ENCODE measurements around the gene TSPYL1. TPM values are rescaled to one million over a fixed set of nuclear protein-coding genes. Genes with fewer than 3 reads are reported as not detected.
A peak's percentile ranks its signal among the peaks of the same experiment; 100 is the strongest.

TSPYL1 gene
- total RNA-seq, 4 donors from 2014 or later: 87.6 to 169 (median 123) TPM

DNA sequence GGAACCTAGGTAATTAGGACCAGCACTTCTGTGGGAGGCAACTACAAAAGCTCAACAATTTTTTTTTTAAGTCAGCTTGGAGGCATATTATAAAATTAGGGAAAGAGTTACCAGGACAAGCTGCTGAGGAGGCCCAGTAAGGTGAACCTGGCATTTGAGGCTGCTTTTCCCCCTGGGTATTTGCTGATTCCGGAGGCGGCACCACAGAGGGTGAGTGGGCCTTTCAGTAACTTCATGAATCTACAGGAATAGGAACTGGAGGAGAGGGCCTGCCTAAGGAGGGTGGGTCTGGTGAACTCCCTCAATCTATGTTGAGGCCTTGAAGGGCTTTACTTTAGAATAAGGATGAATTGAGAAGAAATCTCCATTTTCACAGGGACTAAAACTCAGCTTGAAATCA lies 40.5 kb downstream of the TSPYL1 start:
- intact Hi-C loops (cut with DNase I): no loop called here
- no peak for TF ChIP-seq POLR2A (IDR thresholded peaks at IDR 0.05)
- TF ChIP-seq, protein P1, sequence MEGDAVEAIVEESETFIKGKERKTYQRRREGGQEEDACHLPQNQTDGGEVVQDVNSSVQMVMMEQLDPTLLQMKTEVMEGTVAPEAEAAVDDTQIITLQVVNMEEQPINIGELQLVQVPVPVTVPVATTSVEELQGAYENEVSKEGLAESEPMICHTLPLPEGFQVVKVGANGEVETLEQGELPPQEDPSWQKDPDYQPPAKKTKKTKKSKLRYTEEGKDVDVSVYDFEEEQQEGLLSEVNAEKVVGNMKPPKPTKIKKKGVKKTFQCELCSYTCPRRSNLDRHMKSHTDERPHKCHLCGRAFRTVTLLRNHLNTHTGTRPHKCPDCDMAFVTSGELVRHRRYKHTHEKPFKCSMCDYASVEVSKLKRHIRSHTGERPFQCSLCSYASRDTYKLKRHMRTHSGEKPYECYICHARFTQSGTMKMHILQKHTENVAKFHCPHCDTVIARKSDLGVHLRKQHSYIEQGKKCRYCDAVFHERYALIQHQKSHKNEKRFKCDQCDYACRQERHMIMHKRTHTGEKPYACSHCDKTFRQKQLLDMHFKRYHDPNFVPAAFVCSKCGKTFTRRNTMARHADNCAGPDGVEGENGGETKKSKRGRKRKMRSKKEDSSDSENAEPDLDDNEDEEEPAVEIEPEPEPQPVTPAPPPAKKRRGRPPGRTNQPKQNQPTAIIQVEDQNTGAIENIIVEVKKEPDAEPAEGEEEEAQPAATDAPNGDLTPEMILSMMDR (IDR thresholded peaks at IDR 0.05): no peak
- Histone ChIP-seq H3K27me3 (no peaks in the 10 kb centered on the region), H3K4me1 (no peaks in the 10 kb centered on the region), H3K27ac (no peak overlapping the region), H3K9me3 (no peaks in the 10 kb centered on the region), H3K4me3 (replicated peaks in 1 of 3) (no peak overlapping the region), H3K36me3 (no peaks in the 10 kb centered on the region)
- no peak for DNase-seq
- WGBS, 2 donors: 93 to 97% methylated on average over 2 of the region's 2 CpGs

DNA sequence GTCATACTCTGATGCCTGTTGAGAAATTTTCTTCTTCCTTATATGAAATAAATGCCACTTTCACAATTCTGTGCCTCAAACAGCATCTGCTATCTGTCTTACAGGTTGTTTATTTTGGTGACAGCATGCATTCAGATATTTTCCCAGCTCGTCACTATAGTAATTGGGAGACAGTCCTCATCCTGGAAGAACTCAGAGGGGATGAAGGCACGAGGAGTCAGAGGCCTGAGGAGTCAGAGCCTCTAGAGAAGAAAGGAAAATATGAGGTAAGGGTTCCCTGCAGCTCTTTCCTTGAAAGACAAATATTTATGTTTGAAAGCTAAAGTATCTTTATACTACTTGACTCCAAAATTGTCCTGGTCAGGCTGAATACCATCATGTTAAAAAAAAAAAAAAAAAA lies 41.6 kb downstream of the TSPYL1 start:
- intact Hi-C loops (cut with DNase I): no loop called here
- 96 to 97% methylated on average over 2 of the region's 2 CpGs for WGBS, 2 donors
- H3K4me1 ChIP-seq: no peaks in the 10 kb centered on the region
- H3K36me3 ChIP-seq: no peaks in the 10 kb centered on the region
- no peaks in the 10 kb centered on the region for H3K9me3 ChIP-seq
- DNase-seq: no peak
- no peaks in the 10 kb centered on the region for H3K27me3 ChIP-seq
- H3K4me3 ChIP-seq (replicated peaks in 1 of 3): no peak overlapping the region
- H3K27ac ChIP-seq: no peak overlapping the region
- TF ChIP-seq POLR2A (IDR thresholded peaks at IDR 0.05): no peak
- TF ChIP-seq, protein P1 (IDR thresholded peaks at IDR 0.05): no peak

DNA sequence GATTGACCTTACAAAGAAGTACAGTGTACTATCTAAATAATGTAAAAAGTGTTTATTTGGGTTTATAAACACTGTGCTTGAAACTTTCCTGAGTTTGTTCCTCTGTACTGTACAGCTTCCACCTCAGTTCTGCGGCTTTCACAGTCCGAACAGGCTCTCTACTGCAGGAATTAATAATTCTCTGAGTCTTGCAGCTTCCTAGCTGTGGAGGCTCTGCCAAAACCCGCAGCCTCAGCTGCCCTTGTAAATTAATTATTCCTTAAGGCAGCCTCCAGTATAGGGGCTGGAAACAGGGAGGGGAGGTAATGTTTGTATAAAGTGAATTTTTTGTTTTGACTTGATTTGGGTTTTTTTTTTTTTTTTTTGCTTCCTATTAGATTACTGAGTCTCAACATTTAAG lies 45.0 kb downstream of the TSPYL1 start:
- DNase-seq: no peak
- 81 to 88% methylated on average over 3 of the region's 3 CpGs for WGBS, 2 donors
- Histone ChIP-seq H3K36me3 (no peaks in the 10 kb centered on the region), H3K4me1 (no peaks in the 10 kb centered on the region), H3K9me3 (no peaks in the 10 kb centered on the region), H3K4me3 (replicated peaks in 1 of 3) (no peak overlapping the region), H3K27ac (no peak overlapping the region), H3K27me3 (no peaks in the 10 kb centered on the region)
- intact Hi-C loops (cut with DNase I): no loop called here
- TF ChIP-seq, protein P1 (IDR thresholded peaks at IDR 0.05): no peak
- no peak for TF ChIP-seq POLR2A (IDR thresholded peaks at IDR 0.05)

DNA sequence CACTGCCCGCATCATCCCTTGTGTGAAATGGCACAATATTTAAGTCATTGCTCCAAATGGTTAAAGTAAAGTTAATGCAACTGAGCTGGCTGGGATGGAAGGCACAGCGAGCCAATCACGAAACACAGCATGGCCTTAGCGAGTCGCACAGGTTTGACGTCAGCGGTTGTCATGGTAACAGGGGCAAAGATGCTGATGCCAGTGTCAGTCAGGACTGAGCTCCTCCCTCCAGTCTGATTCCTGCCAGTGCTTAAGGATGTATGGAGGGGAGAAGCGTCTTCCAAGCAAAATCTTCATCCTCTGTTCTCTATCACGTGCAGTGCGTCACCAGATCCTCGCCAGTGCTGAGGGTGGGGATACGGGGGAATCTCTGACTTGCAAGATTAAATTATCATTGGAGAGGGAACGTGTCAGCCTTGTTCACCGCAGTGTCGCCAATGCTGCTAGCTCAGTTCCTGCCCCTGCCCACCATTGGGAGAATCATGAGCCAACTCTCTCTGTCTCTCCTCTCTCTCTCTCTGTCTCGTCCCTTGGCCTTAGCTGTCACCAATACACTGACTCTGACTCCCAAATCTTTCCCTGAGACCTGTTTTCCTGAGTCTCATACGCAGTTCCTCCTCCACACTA lies 50.3 kb downstream of the TSPYL1 start:
- TF ChIP-seq, protein P1 (IDR thresholded peaks at IDR 0.05): no peak
- TF ChIP-seq POLR2A (IDR thresholded peaks at IDR 0.05): no peak
- H3K4me3 ChIP-seq (replicated peaks in 1 of 3): no peak overlapping the region

More for the DNA sequence above, 50.3 kb downstream of the TSPYL1 start:
- Histone ChIP-seq H3K27ac (no peak overlapping the region), H3K36me3 (no peaks in the 10 kb centered on the region), H3K9me3 (no peaks in the 10 kb centered on the region), H3K4me1 (no peaks in the 10 kb centered on the region), H3K27me3 (no peaks in the 10 kb centered on the region)
- 76 to 80% methylated on average over 17 of the region's 17 CpGs for WGBS, 2 donors
- intact Hi-C loops (cut with DNase I): no loop called here
- DNase-seq: peak; percentile 37 to 46

Other genes with a start within 250 kb of the TSPYL1 start
- gene FRK, start 219.0 kb downstream of the TSPYL1 start, total RNA-seq: 1 to 10 TPM; 1.2 to 3.5 (median 2.4) TPM
- 10 to 100 TPM; 17.5 to 35.7 (median 22.1) TPM for gene NT5DC1, start 179.1 kb downstream of the TSPYL1 start, total RNA-seq
- under 1 TPM in 1 of 4 donors, not detected in 3; 0.78 TPM for gene COL10A1, start 153.8 kb downstream of the TSPYL1 start, total RNA-seq
- gene TSPYL4, start 25.9 kb downstream of the TSPYL1 start, total RNA-seq: 10 to 100 TPM; 21.4 to 26.7 (median 24.5) TPM
- gene DSE, start 91.0 kb upstream of the TSPYL1 start, total RNA-seq: 10 to 100 TPM; 22.2 to 32.8 (median 30.5) TPM
- gene CALHM6, start 181.4 kb upstream of the TSPYL1 start, total RNA-seq: 1 to 10 TPM; 1.3 to 2.9 (median 2.3) TPM
- gene CALHM5, start 231.7 kb upstream of the TSPYL1 start, total RNA-seq: 1 to 10 TPM in 1 of 4 donors, under 1 TPM in 3; 0.59 to 1.3 (median 0.69) TPM

All from thyroid gland (tissue), 4 donors.